ENCODE data around the gene IKBIP. TPM values are rescaled to one million over a fixed set of nuclear protein-coding genes. Genes with fewer than 3 reads are reported as not detected.

The IKBIP gene
- total and polyA plus RNA-seq, 9 of the 15 experiments (the other 6 are each of a cell fraction or from before 2014, with no cell fraction given): 3.3 to 19.5 (median 14.9) TPM

DNA sequence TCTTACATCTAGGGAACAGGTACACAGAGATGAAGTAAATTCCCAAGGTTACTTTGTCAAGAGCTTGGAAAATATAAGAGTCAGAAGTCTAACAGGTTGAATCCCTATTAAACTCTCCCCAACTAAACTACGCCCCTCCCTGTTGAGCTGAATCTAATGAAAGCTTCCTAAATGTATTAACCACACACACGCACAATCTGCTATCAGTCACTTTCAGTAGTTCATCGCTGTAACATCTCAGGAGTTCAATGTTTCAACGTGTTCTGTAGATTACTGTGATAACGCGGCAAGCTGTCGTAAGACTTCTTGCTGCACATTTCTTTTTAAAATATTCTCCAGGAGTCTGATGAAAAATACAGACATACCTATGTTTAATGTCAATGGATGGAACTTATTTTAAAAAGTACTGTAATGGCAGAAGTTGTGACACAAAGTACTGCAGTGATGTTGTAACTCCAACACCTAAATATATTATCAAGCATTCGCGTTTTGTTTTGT is 51.7 kb downstream of the IKBIP start (continued):
- peak; percentile 39 for TF ChIP-seq SAP30 (IDR thresholded peaks at IDR 0.05; ENCODE audit: borderline replicate concordance, insufficient read depth, low read depth, low read length, poor library complexity, severe bottlenecking)
- no peak for TF ChIP-seq SMAD2 (IDR thresholded peaks at IDR 0.05; ENCODE audit: low read depth, low read length)
- TF ChIP-seq SETDB1 (IDR thresholded peaks at IDR 0.05; ENCODE audit: low read length): no peak
- TF ChIP-seq MCM2 (IDR thresholded peaks at IDR 0.05; ENCODE audit: low read depth): no peak
- TF ChIP-seq FOXK1 (CRISPR knock-in tag; IDR thresholded peaks at IDR 0.05; ENCODE audit: borderline replicate concordance): no peak
- peak in 1 of 2 experiments; percentile 43; a peak in 1 of 4 replicates for TF ChIP-seq HDAC1 (IDR thresholded peaks at IDR 0.05)
- no peak for TF ChIP-seq KLF1 (tag; IDR thresholded peaks at IDR 0.05)
- no peak for TF ChIP-seq CBX3 (IDR thresholded peaks at IDR 0.05; ENCODE audit: borderline replicate concordance in 1 of 2, low read length in 2 of 2)
- TF ChIP-seq ARNT (IDR thresholded peaks at IDR 0.05): peak in 1 of 2 experiments; percentile 49; a peak in 1 of 4 replicates
- TF ChIP-seq PTBP1 (IDR thresholded peaks at IDR 0.05; ENCODE audit: low read depth, low read length): no peak
- no peak for TF ChIP-seq NR4A1 (CRISPR knock-in tag; IDR thresholded peaks at IDR 0.05)
- TF ChIP-seq NR4A1 (tag; IDR thresholded peaks at IDR 0.05): 0 out of 2 replicates have a peak, but pooled peaks have one; percentile 38
- peak; percentile 13; the same call in 1 of the 2 replicates for TF ChIP-seq FOXM1 (IDR thresholded peaks at IDR 0.05; ENCODE audit: low read depth)
- no peak for TF ChIP-seq FOXM1 (CRISPR knock-in tag; IDR thresholded peaks at IDR 0.05; ENCODE audit: low read depth)
- TF ChIP-seq, protein P1, sequence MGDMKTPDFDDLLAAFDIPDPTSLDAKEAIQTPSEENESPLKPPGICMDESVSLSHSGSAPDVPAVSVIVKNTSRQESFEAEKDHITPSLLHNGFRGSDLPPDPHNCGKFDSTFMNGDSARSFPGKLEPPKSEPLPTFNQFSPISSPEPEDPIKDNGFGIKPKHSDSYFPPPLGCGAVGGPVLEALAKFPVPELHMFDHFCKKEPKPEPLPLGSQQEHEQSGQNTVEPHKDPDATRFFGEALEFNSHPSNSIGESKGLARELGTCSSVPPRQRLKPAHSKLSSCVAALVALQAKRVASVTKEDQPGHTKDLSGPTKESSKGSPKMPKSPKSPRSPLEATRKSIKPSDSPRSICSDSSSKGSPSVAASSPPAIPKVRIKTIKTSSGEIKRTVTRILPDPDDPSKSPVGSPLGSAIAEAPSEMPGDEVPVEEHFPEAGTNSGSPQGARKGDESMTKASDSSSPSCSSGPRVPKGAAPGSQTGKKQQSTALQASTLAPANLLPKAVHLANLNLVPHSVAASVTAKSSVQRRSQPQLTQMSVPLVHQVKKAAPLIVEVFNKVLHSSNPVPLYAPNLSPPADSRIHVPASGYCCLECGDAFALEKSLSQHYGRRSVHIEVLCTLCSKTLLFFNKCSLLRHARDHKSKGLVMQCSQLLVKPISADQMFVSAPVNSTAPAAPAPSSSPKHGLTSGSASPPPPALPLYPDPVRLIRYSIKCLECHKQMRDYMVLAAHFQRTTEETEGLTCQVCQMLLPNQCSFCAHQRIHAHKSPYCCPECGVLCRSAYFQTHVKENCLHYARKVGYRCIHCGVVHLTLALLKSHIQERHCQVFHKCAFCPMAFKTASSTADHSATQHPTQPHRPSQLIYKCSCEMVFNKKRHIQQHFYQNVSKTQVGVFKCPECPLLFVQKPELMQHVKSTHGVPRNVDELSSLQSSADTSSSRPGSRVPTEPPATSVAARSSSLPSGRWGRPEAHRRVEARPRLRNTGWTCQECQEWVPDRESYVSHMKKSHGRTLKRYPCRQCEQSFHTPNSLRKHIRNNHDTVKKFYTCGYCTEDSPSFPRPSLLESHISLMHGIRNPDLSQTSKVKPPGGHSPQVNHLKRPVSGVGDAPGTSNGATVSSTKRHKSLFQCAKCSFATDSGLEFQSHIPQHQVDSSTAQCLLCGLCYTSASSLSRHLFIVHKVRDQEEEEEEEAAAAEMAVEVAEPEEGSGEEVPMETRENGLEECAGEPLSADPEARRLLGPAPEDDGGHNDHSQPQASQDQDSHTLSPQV (IDR thresholded peaks at IDR 0.05): peak; percentile 55; the same call in 1 of the 2 replicates
- TF ChIP-seq, protein P2, sequence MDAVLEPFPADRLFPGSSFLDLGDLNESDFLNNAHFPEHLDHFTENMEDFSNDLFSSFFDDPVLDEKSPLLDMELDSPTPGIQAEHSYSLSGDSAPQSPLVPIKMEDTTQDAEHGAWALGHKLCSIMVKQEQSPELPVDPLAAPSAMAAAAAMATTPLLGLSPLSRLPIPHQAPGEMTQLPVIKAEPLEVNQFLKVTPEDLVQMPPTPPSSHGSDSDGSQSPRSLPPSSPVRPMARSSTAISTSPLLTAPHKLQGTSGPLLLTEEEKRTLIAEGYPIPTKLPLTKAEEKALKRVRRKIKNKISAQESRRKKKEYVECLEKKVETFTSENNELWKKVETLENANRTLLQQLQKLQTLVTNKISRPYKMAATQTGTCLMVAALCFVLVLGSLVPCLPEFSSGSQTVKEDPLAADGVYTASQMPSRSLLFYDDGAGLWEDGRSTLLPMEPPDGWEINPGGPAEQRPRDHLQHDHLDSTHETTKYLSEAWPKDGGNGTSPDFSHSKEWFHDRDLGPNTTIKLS (IDR thresholded peaks at IDR 0.05; ENCODE audit: borderline replicate concordance, low read depth): peak; percentile 46; the same call in 1 of the 2 replicates
- no peak for TF ChIP-seq NFYB (IDR thresholded peaks at IDR 0.05; ENCODE audit: extremely low read depth, insufficient read length)
- peak; percentile 25 for TF ChIP-seq BRD9 (IDR thresholded peaks at IDR 0.05; ENCODE audit: low read depth, partially characterized antibody)
- TF ChIP-seq ZNF133 (CRISPR knock-in tag; IDR thresholded peaks at IDR 0.05): no peak
- 0 out of 2 replicates have a peak, but pooled peaks have one; percentile 13 for TF ChIP-seq PTRF (tag; IDR thresholded peaks at IDR 0.05)
- no peak for TF ChIP-seq PYGO2 (tag; IDR thresholded peaks at IDR 0.05)
- TF ChIP-seq MEF2A (IDR thresholded peaks at IDR 0.05; ENCODE audit: control insufficient read depth, low read depth, low read length): no peak
- TF ChIP-seq, protein P3, sequence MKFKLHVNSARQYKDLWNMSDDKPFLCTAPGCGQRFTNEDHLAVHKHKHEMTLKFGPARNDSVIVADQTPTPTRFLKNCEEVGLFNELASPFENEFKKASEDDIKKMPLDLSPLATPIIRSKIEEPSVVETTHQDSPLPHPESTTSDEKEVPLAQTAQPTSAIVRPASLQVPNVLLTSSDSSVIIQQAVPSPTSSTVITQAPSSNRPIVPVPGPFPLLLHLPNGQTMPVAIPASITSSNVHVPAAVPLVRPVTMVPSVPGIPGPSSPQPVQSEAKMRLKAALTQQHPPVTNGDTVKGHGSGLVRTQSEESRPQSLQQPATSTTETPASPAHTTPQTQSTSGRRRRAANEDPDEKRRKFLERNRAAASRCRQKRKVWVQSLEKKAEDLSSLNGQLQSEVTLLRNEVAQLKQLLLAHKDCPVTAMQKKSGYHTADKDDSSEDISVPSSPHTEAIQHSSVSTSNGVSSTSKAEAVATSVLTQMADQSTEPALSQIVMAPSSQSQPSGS (CRISPR knock-in tag; IDR thresholded peaks at IDR 0.05): no peak

Data from K562 (cell line).